Esophagus squamous epithelium (tissue), 4 donors: ENCODE data around the gene NCKAP5.

Experiments used
- POLR2A ChIP-seq, 4 donors: fragments of 450-650 bp; IDR thresholded peaks; one replicate each; pipeline ENCODE4 v1.6.1; 2017; ENCODE audit warnings: antibody characterized with exemption in 4 of 4, mild to moderate bottlenecking in 4 of 4, moderate library complexity in 3 of 4
- TF ChIP-seq, protein P1 (sequence below), 6 experiments: fragments of 450-650 bp in 4 of 6; fragments of 200-600 bp in 2 of 6; sonication (generic) in 2 of 6; IDR thresholded peaks; one replicate each; pipeline ENCODE4 v1.5.1; 2016 to 2019; ENCODE audit warnings: antibody characterized with exemption in 6 of 6, mild to moderate bottlenecking in 4 of 6, moderate library complexity in 4 of 6

DNA sequence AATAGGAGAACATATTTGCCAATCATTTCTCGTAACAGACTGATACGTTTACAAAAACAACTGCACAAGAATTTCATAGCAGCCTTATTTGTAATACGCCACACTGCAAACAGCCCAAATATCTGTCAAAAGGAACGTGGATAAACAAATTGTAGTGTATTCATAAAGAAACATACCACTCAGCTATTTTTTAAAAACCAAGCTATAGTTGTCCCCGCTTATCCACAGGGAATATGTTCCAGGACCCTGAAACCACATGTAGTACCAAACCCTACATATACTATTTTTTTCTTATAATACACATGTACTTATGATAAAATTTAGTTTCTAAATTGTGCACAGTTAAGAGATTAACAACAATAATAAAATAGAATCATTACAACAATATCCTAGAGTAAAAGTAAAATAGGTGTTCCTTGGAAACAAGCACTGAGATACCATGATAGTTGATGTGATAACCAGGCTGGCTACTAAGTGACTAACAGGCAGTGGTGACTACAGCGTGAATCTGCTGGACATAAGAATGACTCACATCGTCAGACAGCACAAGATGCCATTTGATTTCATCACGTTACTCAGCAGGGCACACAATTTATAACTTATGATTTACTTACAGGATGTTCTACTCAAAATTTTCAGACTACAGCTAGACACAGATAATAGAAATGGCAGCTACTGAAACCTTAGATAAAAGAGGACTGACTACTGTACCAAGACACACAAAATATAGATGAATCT lies 367.4 kb downstream of the NCKAP5 start:
- TF ChIP-seq, protein P1, sequence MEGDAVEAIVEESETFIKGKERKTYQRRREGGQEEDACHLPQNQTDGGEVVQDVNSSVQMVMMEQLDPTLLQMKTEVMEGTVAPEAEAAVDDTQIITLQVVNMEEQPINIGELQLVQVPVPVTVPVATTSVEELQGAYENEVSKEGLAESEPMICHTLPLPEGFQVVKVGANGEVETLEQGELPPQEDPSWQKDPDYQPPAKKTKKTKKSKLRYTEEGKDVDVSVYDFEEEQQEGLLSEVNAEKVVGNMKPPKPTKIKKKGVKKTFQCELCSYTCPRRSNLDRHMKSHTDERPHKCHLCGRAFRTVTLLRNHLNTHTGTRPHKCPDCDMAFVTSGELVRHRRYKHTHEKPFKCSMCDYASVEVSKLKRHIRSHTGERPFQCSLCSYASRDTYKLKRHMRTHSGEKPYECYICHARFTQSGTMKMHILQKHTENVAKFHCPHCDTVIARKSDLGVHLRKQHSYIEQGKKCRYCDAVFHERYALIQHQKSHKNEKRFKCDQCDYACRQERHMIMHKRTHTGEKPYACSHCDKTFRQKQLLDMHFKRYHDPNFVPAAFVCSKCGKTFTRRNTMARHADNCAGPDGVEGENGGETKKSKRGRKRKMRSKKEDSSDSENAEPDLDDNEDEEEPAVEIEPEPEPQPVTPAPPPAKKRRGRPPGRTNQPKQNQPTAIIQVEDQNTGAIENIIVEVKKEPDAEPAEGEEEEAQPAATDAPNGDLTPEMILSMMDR (IDR thresholded peaks at IDR 0.05), result no peak
- TF ChIP-seq POLR2A (IDR thresholded peaks at IDR 0.05), result no peak
